Common myeloid progenitor, CD34-positive (primary cell): ENCODE measurements around the gene RANBP17.
A peak's percentile ranks its signal among the peaks of the same experiment; 100 is the strongest.
"Not testable (repeated sequence)": the region's sequence is repeated elsewhere in the genome, so short reads cannot be mapped to it uniquely, and the experiment has no call there.

ENCODE experiments used
- CTCF ChIA-PET: fragments of 350-600 bp; sonication (Branson Sonifier 250); formaldehyde crosslinking; loops from one replicate; lab custom pipeline; 2021; ENCODE audit warnings: antibody characterized with exemption; lab: Charles Lee
- POLR2A ChIA-PET: fragments of 350-600 bp; sonication (Branson Sonifier 250); formaldehyde crosslinking; loops from one replicate; lab custom pipeline; 2021; ENCODE audit warnings: antibody characterized with exemption; lab: Charles Lee
- DNase-seq, 3 donors: peaks; one replicate each; pipeline versions ENCODE4 v3.0.0 to v3.0.0-alpha.2; 2013
- H3K27ac ChIP-seq, 2 experiments: 1 replicate in 1 of 2; 2 replicates in 1 of 2; pipeline ENCODE4 v1.7.0; 2013; ENCODE audit warnings: inconsistent platforms in 2 of 2, low read length in 2 of 2, mild to moderate bottlenecking in 2 of 2, low read depth in 1 of 2, moderate library complexity in 1 of 2; ENCODE audit not compliant: severe bottlenecking in 2 of 2, insufficient read depth in 1 of 2, poor library complexity in 1 of 2
- H3K27me3 ChIP-seq, 5 experiments: replicated peaks in 2 of 5; 1 replicate in 3 of 5; 2 replicates in 2 of 5; pipeline versions ENCODE4 v1.6.1 to v1.7.0; 2013; ENCODE audit warnings: low read length in 4 of 5, mild to moderate bottlenecking in 2 of 5, moderate library complexity in 2 of 5, inconsistent platforms in 1 of 5; ENCODE audit not compliant: insufficient read depth in 5 of 5, control insufficient read depth in 4 of 5
- H3K36me3 ChIP-seq, 4 experiments: 1 replicate in 2 of 4; 2 replicates in 2 of 4; pipeline versions ENCODE4 v1.6.1 to v1.7.0; 2013; ENCODE audit warnings: low read length in 3 of 4, control low read depth in 1 of 4, mild to moderate bottlenecking in 1 of 4; ENCODE audit not compliant: control insufficient read depth in 4 of 4, insufficient read depth in 4 of 4
- H3K4me1 ChIP-seq, 4 experiments: 1 replicate in 3 of 4; 2 replicates in 1 of 4; pipeline versions ENCODE4 v1.6.1 to v1.7.1; 2013; ENCODE audit warnings: low read length in 3 of 4, mild to moderate bottlenecking in 3 of 4, control low read depth in 1 of 4, inconsistent platforms in 1 of 4, moderate library complexity in 1 of 4; ENCODE audit not compliant: control insufficient read depth in 4 of 4, insufficient read depth in 4 of 4; ENCODE audit errors: control extremely low read depth in 1 of 4
- H3K4me3 ChIP-seq, 7 experiments: 1 replicate in 4 of 7; 2 replicates in 3 of 7; pipeline versions ENCODE4 v1.5.1 to v1.7.0; 2013; ENCODE audit warnings: mild to moderate bottlenecking in 7 of 7, low read length in 6 of 7, moderate library complexity in 6 of 7, inconsistent platforms in 2 of 7, low read depth in 2 of 7, control low read depth in 1 of 7; ENCODE audit not compliant: insufficient read depth in 4 of 7, control insufficient read depth in 1 of 7; ENCODE audit errors: extremely low read depth in 1 of 7
- H3K9me3 ChIP-seq, 5 experiments: 1 replicate in 4 of 5; 2 replicates in 1 of 5; pipeline versions ENCODE4 v1.6.1 to v1.7.1; 2013; ENCODE audit warnings: low read length in 4 of 5, mild to moderate bottlenecking in 2 of 5, inconsistent platforms in 1 of 5, low read depth in 1 of 5, moderate library complexity in 1 of 5; ENCODE audit not compliant: control insufficient read depth in 4 of 5, insufficient read depth in 2 of 5; ENCODE audit errors: control extremely low read depth in 1 of 5
- whole genome bisulfite sequencing: methylation state at CpG from one replicate; pipeline ENCODE4 v1.1.5; 2013; ENCODE audit not compliant: insufficient coverage; 5-methylcytosine and 5-hydroxymethylcytosine counted together

The RANBP17 gene

GRCh38 chr5:170903075-170903474 is 41.3 kb downstream of the RANBP17 start:
- Histone ChIP-seq H3K27ac (no peak overlapping the region), H3K27me3 (no peaks in the 10 kb centered on the region), H3K36me3 (peaks cover 0 to 6% (median 0%) of the 10 kb centered on the region in 4 experiments), H3K4me1 (peaks cover 0 to 3% (median 0%) of the 10 kb centered on the region in 4 experiments), H3K9me3 (peaks cover 0 to 2% (median 0%) of the 10 kb centered on the region in 5 experiments), H3K4me3 (no peak overlapping the region)
- WGBS = 98% methylated on average over 7 of the region's 8 CpGs
- DNase-seq = no peak
- POLR2A ChIA-PET = no interaction called here
- CTCF ChIA-PET = interaction anchor here (1.4 kb wide), 1 partner anchor 14 kb away, joined by 4 read pairs; no protein-coding TSS in a partner anchor

DNA sequence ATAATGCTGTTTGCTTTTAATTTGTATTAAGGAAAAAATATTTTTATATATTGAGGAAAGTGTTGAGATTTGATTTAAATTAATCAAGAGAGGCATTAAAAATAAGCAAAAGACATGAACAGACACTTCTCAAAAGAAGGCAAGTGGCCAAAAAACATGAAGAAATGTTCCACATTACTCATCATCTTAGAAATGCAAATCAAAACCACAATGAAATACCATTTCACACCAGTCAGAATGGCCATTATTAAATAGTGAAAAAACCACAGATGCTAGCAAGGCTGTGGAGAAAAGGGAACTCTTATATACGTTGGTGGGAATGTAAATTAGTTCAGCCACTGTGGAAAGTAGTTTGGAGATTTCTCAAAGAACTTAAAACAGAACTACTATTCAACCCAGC is 45.9 kb downstream of the RANBP17 start:
- H3K36me3 ChIP-seq = peaks cover 0 to 17% (median 0%) of the 10 kb centered on the region in 4 experiments
- no peak overlapping the region for H3K4me3 ChIP-seq
- H3K27me3 ChIP-seq = no peaks in the 10 kb centered on the region
- H3K9me3 ChIP-seq = peaks cover 0 to 2% (median 0%) of the 10 kb centered on the region in 5 experiments
- CTCF ChIA-PET = no interaction called here
- POLR2A ChIA-PET = no interaction called here
- DNase-seq = peak in 2 of 3 donors; percentile 1 to 31
- no CpG with 5 or more reads among the region's 1 CpG for WGBS
- H3K27ac ChIP-seq = no peak overlapping the region
- H3K4me1 ChIP-seq = peaks cover 0 to 3% (median 0%) of the 10 kb centered on the region in 4 experiments

DNA sequence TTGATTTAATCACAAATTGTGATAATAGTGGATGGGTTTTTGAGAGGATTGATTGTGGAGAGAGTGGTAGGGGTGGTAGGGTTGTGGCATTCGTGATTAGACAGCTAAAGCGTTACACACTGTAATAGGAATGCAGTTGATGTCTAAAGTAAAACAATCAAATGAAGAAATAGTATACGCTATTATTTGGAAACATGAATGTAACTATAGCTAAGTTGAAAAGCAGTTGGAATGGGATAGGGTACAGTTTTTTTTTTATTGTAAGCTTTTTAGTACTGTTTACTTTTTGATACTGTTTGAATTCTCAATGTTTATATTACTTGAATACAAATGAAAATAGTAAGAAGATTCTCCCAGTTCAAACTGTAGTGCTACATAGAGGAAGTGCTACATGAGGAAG is 51.8 kb downstream of the RANBP17 start:
- Histone ChIP-seq H3K4me1 (no peaks in the 10 kb centered on the region), H3K4me3 (no peak overlapping the region), H3K36me3 (peaks cover 0 to 11% (median 0%) of the 10 kb centered on the region in 4 experiments), H3K27me3 (no peaks in the 10 kb centered on the region), H3K9me3 (no peaks in the 10 kb centered on the region), H3K27ac (no peak overlapping the region)
- POLR2A ChIA-PET = no interaction called here
- WGBS = 100% methylated on average over 2 of the region's 3 CpGs
- no peak for DNase-seq
- CTCF ChIA-PET = no interaction called here

DNA sequence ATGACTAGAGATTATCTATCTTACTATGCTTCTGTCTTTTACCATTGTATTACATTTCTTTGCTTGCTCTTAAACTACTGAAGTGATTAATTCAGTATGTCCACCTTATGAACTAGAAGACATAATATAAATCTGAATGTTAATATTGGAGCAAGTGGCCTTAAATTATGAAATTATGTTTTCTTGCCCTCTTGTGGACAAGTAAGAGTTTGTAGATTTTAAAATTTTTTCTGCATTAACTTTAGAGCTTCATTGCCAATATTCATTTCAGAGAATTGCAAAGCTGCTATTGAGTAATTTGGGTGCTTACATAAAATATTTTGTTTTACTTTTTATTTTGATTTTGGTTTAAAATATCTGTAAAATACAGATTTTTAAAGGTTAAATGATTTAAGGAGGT is 55.3 kb downstream of the RANBP17 start:
- Histone ChIP-seq H3K27ac (no peak overlapping the region), H3K9me3 (no peaks in the 10 kb centered on the region), H3K4me3 (no peak overlapping the region), H3K27me3 (no peaks in the 10 kb centered on the region), H3K4me1 (no peaks in the 10 kb centered on the region), H3K36me3 (no peaks in the 10 kb centered on the region)
- DNase-seq = peak in 1 of 3 donors; percentile 3
- CTCF ChIA-PET = interaction anchor here (1.0 to 1.9 kb wide), 2 partner anchors 14 to 279 kb away, joined by 3 to 4 read pairs; no protein-coding TSS in a partner anchor
- POLR2A ChIA-PET = no interaction called here

- H3K27me3 ChIP-seq = no peaks in the 10 kb centered on the region
- H3K36me3 ChIP-seq = no peaks in the 10 kb centered on the region
- DNase-seq = no peak
- CTCF ChIA-PET = no interaction called here
- WGBS = no CpG with 5 or more reads among the region's 3 CpGs
- H3K4me1 ChIP-seq = no peaks in the 10 kb centered on the region
- H3K4me3 ChIP-seq = no peak overlapping the region
- POLR2A ChIA-PET = no interaction called here
- H3K27ac ChIP-seq = no peak overlapping the region
- H3K9me3 ChIP-seq = no peaks in the 10 kb centered on the region
Measured at GRCh38 chr5:170920196-170920595, 58.4 kb downstream of the RANBP17 start.

DNA sequence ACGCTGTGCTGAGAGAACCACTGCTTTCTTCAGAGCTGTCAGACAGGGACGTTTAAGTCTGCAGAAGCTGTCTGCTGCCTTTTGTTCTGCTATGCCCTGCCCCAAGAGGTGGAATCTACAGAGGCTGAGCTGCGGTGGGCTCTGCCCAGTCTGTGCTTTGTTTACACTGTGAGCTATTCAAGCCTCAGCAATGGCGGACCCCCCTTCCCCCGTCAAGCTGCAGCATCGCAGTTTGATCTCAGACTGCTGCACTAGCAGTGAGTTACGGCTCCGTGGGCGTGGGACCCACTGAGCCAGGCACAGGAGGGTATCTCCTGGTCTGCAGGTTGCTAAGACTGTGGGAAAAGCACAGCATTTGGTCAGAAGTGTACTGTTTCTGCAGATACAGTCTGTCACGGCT is 60.5 kb downstream of the RANBP17 start:
- POLR2A ChIA-PET, DNase-seq, H3K9me3 ChIP-seq, H3K27ac ChIP-seq, H3K4me3 ChIP-seq, H3K4me1 ChIP-seq, H3K36me3 ChIP-seq, CTCF ChIA-PET, H3K27me3 ChIP-seq: not testable (repeated sequence)
- 89% methylated on average over 10 of the region's 10 CpGs for WGBS

DNA sequence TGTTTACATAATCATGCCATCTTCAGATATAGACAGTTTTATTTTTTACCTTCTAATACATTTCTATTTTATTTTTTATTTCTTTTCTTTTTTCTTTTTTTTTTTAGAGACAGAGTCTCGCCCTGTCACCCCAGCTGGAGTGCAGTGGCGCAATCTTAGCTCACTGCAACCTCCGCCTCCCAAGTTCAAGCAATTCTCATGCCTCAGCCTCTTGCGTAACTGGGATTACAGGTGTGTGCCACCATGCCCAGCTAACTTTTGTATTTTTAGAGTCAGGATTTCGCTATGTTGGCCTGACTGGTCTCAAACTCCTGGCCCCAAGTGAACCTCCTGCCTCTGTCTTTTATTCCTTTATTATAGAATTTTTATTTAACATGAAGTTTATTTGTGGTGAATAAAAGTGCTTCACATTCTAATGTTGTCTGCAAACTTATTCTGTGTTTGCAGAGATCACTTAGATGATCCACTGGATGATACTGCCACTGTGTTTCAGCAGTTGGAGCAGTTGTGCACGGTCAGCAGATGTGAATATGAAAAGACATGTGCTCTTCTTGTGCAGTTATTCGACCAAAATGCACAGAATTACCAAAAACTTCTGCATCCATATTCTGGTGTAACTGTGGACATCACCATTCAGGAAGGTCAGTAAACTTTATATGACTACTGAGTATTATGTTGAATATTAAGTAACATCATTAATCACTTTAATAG is 62.2 kb downstream of the RANBP17 start:
- H3K27me3 ChIP-seq = no peaks in the 10 kb centered on the region
- H3K27ac ChIP-seq = no peak overlapping the region
- H3K36me3 ChIP-seq = no peaks in the 10 kb centered on the region
- no peak for DNase-seq
- H3K4me1 ChIP-seq = no peaks in the 10 kb centered on the region
- ChIA-PET POLR2A (no interaction called here), CTCF (no interaction called here)
- 99% methylated on average over 6 of the region's 7 CpGs for WGBS
- H3K4me3 ChIP-seq = no peak overlapping the region
- no peaks in the 10 kb centered on the region for H3K9me3 ChIP-seq
